Mucosa of gallbladder (tissue), 1 donor: Measurements from ENCODE around the gene B3GALT6. TPM values are rescaled to one million over a fixed set of nuclear protein-coding genes. Genes with fewer than 3 reads are reported as not detected.
"Not testable (repeated sequence)": the region's sequence is repeated elsewhere in the genome, so short reads cannot be mapped to it uniquely, and the experiment has no call there.

Experiments used
- DNase-seq: peaks from one replicate; pipeline ENCODE4 v3.0.0-alpha.2; 2020; ENCODE audit warnings: low spot score
- total RNA-seq: library from RNA; stranded (reverse); gene quantifications from one replicate; pipeline ENCODE4 v1.2.1, GENCODE V29; 2021
- donor health status: DM: no; HTN: no; CAD: no.

B3GALT6 gene
- total RNA-seq = 16.1 TPM

DNA sequence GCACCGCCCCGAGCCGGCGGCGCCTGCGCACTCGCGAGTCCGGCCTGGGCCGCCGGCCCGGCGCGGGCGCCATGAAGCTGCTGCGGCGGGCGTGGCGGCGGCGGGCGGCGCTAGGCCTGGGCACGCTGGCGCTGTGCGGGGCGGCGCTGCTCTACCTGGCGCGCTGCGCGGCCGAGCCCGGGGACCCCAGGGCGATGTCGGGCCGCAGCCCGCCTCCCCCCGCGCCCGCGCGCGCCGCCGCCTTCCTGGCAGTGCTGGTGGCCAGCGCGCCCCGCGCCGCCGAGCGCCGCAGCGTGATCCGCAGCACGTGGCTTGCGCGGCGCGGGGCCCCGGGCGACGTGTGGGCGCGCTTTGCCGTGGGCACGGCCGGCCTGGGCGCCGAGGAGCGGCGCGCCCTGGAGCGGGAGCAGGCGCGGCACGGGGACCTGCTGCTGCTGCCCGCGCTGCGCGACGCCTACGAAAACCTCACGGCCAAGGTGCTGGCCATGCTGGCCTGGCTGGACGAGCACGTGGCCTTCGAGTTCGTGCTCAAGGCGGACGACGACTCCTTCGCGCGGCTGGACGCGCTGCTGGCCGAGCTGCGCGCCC lies at the start of gene B3GALT6:
B3GALT6 (plus strand) TSS at position 30 of the 588 bp plus-strand sequence; CDS start at position 72, 42 bp downstream.
- DNase-seq = no peak

DNA sequence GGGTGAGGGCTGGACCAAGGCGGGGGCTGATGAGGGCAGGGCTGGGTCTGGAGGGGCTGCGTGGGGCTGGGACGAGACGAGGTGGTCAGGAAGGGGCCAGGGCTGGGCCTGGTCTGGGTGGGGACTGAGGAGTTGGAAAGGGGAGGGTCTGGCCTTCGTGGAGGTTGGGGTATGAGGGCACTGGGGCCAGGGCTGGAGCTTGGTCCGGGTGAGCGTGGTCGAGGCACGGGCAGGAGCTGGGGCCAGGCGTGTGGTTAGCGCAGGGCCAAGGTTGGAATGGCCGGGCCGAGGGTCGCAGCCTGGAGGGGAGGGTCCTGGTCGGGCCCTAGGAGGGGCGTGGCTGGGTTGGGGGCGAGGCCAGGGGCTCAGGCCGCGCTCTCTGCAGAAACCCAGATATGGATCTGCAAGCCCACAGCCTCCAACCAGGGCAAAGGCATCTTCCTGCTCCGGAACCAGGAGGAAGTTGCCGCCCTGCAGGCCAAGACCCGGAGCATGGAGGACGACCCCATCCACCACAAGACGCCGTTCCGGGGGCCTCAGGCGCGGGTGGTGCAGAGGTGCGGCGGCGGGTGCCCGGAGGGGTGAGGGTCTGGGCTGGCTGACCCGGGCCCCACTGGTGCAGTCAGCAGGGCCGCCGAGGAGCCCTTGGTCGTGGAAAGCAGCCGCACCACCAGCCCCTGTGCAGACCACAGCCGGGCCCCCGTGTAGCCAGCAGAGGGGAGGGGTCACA lies 49.4 kb upstream of the B3GALT6 start:
- DNase-seq = no peak

DNA sequence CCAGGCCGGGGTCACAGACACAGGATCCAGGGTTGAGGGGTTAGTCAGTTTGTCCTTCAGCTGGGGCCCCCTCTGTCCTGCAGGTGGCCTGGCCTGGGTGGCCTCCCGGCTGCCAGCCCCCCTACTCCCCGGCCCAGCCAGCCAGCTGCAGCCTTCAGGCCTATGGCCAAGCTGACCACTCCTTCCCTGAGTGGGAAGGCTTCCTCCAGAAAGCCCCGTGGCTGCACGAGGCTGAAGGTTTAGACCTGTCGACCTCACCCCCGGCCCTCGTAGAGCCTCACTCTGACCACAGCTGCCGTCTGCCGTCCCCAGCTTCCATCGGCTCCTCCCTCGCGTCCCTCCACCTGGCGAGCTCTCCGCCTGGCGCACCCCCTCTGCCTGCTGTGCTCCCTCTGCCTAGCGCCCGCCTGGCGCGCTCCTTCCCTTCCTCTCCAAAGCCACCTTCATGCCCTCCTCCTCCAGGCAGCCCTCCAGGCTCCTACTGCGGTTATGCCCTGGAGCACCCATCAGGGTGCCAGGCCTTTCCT lies 48.8 kb upstream of the B3GALT6 start:
- DNase-seq = no peak

DNA sequence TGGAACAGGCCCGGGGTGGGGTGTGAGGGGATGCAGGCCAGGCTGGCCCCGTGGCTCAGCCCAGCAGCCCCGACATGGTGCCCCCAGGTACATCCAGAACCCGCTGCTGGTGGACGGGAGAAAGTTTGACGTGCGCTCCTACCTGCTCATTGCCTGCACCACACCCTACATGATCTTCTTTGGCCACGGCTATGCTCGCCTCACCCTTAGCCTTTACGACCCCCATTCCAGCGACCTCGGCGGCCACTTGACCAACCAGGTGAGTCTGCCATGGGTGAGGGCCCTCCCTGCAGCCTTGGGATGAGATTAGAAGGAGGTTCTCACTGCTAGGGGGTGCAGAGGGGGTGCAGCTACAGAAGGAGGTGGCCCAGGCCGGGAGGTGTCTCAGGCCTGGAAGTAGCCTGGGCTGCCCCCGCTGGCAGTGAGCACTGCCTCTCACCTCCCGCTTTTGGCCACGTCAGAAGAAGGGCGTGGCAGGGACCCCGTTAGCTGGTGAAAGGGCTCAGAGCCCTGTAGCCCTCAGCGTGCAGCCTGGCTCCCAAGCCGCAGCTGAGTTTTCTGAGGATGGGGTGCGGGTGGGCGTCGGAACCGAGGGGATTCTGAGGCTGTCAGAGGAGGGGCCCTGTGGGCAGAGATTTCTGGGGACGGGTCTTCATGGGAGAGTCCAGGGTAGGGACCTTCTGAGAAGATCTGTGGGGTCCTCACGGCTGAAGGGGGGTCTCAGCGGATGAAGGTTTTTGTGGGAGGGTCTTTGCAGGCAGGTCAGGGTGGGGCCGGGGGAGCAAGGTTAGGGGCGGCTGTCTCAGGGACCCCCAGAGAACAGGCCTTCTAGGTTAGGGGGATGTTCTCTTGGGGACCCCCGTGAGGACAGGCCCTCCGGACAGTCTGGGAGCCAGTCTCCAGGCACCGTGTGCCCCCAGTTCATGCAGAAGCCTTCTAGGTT lies 47.9 kb upstream of the B3GALT6 start:
- DNase-seq = no peak

DNA sequence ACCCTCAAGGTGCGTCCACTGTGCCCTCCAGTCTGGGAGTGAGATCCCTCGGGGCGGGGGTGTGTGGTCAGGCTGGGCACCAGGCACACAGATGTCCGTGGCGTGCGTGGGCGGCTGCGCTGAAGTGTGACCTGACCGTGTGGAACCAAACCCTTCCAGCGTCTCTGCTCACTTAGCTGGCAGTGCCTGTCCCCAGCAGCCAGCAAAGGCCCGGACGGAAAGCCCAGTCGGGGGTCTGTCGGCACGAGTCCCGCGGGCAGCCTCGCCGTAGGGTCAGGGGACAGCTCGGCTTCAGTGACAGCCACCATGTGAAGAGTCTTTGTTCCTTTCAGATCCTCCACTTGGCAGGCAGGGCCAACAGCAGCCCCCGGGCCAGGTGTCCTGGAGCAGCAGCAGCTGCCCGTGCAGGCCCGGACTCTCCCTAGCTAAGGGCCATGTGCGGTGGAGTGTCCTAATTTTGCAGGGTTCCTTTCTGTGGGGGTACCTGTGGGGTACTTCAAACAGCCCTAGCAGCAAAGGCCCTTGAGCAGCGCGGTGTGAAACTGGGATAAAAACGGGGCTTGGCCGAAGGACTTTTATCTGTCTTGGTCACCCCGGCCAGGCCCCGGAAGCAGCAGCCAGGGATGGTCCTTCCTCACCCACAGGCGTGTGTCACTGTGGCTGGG lies 46.8 kb upstream of the B3GALT6 start:
- no peak for DNase-seq

DNA sequence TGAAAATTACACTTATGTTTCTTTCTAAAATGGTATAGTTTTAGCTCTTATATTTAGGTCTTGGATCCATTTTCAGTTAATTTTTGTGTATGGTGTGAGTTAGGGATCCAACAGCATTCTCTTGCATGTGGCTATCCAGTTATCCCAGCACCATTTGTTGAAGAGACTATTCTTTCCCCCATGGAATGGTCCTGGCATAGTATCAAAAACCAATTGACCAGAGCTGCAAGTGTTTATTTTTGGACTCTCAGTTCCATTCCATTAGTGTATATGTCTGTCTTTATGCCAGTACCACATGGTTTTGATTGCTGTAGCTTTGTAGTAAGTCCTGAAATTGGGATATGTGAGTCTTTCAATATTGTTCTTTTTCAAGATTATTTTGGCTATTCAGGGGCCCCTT lies 44.1 kb upstream of the B3GALT6 start:
- DNase-seq = no peak

DNA sequence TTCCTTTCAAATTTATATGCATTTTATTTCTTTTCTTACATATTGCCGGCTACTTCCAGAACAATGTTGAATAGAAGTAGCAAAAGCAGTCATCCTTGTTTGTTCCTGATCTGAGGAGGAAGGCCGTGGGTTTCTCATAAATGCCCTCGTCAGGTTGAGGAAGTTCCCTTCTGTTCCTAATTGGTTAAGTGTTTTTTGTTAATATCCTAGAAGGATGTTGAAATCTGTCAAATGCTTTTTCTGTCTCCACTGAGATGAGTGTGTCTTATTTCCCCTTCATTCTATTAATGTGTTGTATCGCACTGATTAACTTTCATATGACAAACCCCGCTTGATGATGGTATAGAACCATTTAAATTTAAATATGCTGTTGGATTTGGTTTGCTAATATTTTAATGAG lies 42.9 kb upstream of the B3GALT6 start:
- no peak for DNase-seq

DNA sequence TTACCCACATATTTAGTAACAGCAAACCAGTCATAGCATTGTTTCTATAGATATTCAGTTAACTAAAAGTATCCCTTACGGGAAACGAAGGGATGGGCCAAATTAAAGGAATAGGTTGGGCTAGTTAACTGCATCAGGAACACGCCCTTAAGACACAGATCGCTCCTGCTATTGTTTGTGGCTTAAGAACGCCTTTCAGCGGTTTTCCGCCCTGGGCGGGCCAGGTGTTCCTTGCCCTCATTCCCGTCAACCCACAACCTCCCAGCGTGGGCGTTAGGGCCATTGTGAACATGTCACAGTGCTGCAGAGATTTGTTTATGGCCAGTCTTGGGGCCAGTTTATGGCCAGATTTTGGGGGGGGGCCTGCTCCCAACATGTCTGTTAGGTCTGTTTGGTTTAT lies 40.3 kb upstream of the B3GALT6 start:
- no peak for DNase-seq

DNA sequence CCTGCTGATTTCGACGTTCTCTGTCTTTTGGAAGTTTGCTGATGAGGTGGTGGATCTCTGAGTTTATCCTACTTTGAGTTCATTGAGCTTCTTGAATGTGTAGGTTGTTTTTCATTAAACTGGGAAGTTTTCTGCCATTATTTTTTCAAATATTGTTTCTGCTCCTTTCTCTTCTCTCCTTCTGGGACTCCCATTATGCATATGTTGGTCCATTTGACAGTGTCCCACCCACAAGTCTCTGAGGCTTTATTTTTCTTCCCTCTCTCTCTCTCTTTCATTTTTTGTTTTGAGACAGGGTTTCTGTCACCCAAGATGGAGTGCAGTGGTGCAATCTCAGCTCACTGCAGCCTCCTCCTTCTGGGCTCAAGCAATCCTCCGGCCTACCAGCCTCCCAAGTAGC lies 37.3 kb upstream of the B3GALT6 start:
- DNase-seq = no peak

DNA sequence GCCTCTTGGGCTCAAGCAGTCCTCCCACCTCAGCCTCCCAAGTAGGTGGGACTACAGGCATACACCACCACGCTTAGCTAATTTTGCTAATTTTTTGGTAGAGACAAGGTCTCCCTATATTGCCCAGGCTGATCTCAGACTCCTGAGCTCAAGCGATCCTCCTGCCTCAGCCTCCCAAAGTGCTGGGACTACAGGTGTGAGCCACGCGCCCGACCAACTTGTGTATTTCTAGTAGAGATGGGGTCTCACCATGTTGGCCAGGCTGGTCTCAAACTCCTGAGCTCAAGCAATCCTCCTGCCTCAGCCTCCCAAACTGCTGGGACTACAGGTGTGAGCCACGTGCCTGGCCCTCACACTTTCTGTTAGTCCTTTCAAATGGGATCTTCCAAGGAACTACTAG lies 36.3 kb upstream of the B3GALT6 start:
- not testable (repeated sequence) for DNase-seq

DNA sequence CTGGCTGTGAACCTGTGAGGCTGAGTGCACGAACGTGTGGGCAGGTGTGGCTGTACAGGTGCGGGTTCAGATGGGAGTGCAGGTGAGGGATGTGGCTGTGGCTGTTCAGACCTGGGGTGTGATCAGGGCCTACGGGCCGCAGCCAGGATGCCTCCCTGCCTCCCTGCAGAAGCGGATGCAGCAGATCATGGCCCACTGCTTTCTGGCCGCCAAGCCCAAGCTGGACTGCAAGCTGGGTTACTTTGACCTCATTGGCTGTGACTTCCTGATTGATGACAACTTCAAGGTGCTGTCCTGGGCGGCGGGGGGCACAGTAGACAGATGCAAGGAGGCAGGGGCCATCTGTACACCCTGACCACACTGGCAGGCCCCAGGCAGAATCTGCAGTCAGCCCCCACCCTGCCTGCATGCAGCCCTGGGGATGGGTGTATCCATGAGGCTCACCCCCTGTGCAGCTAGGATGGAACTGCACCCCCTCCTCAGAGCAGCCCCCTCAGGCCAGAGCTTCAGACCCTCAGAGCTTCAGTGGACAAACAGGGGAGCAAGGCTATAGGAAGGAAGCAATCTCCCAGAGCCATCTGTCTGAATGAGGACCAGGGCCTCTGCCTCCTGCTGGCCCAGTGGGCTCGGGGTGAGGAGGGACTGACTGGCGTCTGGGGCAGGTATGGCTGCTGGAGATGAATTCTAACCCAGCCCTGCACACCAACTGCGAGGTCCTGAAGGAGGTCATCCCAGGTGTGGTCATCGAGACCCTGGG lies 35.4 kb upstream of the B3GALT6 start:
- no peak for DNase-seq

DNA sequence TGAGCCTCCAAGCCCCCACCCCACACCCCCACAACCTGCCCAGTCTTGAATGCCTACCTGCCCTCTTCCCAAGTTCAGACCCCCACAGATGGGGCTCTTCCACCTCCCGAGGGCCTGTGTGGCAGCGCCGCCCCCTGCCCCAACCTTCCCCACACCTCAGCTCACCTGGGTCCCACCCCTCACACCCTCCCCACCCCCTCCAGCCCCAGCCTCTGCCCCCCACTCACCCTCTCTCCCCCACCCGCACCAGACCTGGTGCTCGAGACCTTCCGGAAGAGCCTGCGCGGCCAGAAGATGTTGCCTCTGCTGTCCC lies 34.9 kb upstream of the B3GALT6 start:
- DNase-seq = no peak

DNA sequence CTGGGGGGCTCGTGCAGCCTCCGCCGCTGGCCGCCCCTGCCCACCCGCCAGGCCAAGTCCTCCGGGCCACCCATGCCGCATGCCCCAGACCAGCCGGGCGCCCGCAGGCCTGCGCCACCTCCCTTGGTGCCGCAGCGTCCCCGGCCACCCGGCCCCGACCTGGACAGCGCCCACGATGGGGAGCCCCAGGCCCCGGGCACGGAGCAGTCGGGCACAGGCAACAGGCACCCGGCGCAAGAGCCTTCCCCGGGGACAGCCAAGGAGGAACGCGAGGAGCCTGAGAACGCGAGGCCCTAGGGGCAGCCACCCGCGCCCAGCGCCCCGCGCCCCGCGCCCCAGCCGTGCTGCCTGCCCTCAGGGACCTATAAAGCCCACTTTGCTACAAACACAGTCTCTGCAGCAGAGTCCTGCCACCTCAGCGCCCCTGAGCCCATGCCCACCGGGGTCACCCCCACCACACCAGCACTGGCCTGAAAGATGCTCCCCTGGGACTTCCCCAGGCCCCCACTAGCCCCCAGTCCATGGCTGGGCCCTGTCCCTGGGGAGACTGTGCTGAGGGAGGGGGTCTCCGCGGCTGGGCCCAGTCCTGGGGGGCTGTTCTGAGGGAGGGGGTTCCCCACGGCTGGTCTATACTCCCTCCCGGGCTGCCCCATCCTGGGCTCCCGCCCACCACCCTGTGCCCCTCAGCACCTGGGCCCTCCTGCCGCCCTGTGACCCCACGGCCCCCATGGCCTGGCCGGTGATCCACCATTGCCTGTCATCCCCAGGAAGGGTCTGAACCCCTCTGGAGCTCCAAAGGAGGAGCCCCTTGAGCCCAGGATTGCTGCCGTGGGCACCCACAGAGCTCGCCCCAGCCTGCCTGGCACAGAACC lies 34.2 kb upstream of the B3GALT6 start:
- no peak for DNase-seq

DNA sequence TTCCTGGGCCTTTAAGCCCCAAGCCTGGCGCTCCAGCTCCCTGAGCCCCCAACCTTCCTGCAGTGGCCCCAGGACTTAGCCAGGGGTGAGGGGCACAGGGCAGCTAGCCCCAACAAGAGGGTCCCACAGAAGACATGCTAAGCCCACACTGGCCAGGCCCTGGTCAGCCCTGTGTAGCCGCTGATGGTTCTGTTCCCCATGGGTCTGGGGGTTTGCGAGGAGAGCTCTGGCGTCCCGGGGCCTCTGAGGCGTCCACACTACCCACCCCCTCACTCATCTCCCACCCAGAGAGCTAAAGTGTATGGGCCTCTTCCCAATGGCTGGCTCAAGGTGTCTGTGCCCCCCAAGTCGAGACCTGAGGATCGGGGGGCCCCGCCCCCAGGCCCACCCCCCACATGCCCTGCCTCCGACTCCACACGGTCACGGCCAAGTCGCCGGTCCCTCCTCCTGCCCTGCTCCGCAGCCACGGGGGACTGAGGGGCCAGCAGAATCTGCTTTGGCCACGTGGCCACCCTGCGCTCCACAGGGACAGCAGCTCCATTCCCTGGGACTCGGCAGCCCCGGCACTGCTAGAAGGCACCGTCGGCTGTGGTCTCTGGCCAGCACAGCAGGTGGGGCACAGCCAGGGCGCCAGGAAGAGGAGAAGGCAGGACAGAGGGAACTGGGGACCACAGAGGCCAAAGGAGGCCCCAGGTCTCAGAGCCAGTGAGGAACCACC lies 33.5 kb upstream of the B3GALT6 start:
- no peak for DNase-seq

DNA sequence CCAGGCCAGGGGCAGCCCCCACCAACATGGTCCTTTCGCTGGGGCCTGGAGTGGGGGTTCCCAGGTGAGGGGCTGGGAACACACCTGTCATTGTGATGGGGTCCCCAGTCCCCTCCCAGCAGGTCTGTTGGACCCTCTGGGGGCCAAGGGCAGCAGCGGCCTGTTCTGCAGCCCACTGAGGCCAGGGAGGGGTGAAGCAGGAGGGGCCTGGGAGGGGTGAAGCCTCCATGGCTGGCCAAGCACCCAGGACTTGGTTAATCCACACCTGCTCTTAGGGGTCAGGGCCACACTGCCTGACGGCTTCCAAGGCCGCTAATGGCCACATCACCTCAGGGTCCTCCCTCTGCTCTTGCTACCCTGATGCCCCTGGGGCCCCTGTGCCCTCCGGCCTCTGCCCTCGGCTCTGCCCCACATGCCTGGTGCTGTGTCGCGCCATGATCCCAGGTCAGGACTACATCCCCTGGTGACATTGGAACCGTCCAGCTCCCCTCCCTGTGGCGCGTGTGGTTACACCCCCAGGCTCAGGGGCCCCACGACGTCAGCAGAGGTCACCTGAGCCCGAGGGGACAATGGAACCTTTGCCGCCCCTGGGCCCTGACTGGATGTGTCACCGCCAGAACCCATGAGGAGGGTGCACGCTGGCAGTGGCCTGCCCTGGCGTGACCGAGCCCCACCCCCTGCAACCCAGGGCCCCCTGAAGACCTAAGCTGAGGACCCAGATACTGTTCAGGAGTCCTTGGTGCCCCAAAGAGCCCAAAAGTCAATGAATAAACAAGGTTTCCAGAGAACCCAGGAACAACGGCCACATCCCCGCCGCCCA lies 32.7 kb upstream of the B3GALT6 start:
- no peak for DNase-seq

DNA sequence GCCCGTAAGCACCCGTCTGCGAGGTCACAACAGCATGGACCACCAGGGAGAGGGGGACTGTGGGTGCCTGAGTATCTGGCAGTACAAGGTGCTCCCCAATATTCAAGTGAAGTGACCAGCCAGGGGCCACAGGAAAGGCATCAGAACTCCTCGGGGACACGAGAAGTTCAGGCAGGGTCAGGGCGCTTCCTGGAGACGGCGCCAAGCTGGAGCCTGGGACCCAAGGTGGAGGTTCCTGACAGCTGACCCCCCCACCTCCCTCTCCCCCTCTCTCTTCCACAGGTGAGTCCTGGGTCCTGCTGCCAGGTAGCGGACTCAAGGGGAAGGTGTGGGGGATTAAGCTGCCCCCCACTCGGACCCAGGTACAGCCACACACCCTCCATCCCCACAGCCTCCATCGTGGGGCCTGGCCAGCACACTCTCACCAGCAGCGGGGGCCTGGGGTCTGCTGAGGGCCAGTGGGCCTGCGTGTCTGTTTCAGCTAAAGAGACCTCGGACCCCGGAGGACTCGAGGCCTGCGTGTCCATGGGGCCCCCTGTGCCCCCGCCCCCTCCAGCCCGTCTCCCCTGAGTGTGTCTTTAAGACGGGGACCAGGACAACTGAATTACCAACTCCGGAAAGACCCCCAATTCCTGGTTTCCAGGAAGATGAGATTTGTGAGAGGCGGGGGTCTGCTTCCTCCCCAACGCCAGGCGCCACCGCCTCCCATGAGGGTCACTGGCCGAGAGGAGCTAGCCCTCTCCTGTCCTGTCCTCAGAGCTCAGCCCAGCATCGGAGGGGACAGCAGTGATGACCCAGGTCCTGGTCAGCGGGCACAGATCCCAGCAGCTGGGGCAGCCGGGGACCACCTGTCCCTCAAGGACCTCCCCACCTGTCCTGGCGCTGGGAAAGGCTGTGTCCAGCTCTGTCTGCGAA lies 31.8 kb upstream of the B3GALT6 start:
- DNase-seq = no peak
